ENCODE results near the gene TAS1R3. TPM values are rescaled to one million over a fixed set of nuclear protein-coding genes. Genes with fewer than 3 reads are reported as not detected.

Gene TAS1R3
- total and polyA plus RNA-seq, 7 experiments from 2014 or later = 0.32 to 2.6 (median 1.5) TPM; not detected in 1

- Histone ChIP-seq H3K4me1 (ENCODE audit: control insufficient read depth in 2 of 2, insufficient read depth in 2 of 2, low read length in 2 of 2) (no peaks in the 10 kb centered on the region), H3K27me3 (ENCODE audit: control insufficient read depth in 2 of 2, insufficient read depth in 2 of 2, low read length in 2 of 2) (no peaks in the 10 kb centered on the region), H3K4me3 (ENCODE audit: low read length) (no peak overlapping the region), H3K27ac (ENCODE audit: low read depth, low read length) (no peak overlapping the region), H3K36me3 (ENCODE audit: control insufficient read depth in 2 of 3, insufficient read depth in 3 of 3, low read length in 3 of 3) (peaks cover 0 to 29% (median 0%) of the 10 kb centered on the region in 3 experiments), H3K9me3 (ENCODE audit: control insufficient read depth in 2 of 3, low read length in 3 of 3) (no peaks in the 10 kb centered on the region)
- Mint-ChIP-seq H3K27me3 (no peaks in the 10 kb centered on the region), H3K27ac (no peak overlapping the region), H3K4me1 (no peaks in the 10 kb centered on the region), H3K36me3 (peaks cover 0 to 11% (median 4%) of the 10 kb centered on the region in 5 donors), H3K4me3 (no peak overlapping the region), H3K9me3 (peaks cover 0 to 4% (median 0%) of the 10 kb centered on the region in 11 donors)
- CTCF ChIA-PET = no interaction called here
- ATAC-seq = no peak
- intact Hi-C loops (cut with micrococcal nuclease) = no loop called here
- POLR2A ChIA-PET = interaction anchor here (1.3 kb wide), 1 partner anchor 12 kb away, joined by 3 read pairs; no protein-coding TSS in a partner anchor
- no peak for DNase-seq
Measured at GRCh38 chr1:1336931-1337792, 6.1 kb downstream of the TAS1R3 start.

- H3K9me3 ChIP-seq (ENCODE audit: control insufficient read depth in 2 of 3, low read length in 3 of 3) = no peaks in the 10 kb centered on the region
- DNase-seq (peak in 2 of 9 donors; percentile 31 to 62), ATAC-seq (peak; percentile 60)
- H3K4me1 ChIP-seq (ENCODE audit: control insufficient read depth in 2 of 2, insufficient read depth in 2 of 2, low read length in 2 of 2) = no peaks in the 10 kb centered on the region
- intact Hi-C loops (cut with micrococcal nuclease) = no loop called here
- ChIA-PET CTCF (no interaction called here), POLR2A (no interaction called here)
- no peak overlapping the region for H3K4me3 ChIP-seq (ENCODE audit: low read length)
- no peaks in the 10 kb centered on the region for H3K27me3 Mint-ChIP-seq
- peaks cover 0 to 2% (median 0%) of the 10 kb centered on the region in 7 donors for H3K4me1 Mint-ChIP-seq
- H3K36me3 Mint-ChIP-seq = peaks cover 0 to 11% (median 4%) of the 10 kb centered on the region in 5 donors
- H3K36me3 ChIP-seq (ENCODE audit: control insufficient read depth in 2 of 3, insufficient read depth in 3 of 3, low read length in 3 of 3) = peaks cover 0 to 29% (median 0%) of the 10 kb centered on the region in 3 experiments
- H3K4me3 Mint-ChIP-seq = no peak overlapping the region
- H3K27ac ChIP-seq (ENCODE audit: low read depth, low read length) = no peak overlapping the region
- peaks cover 0 to 4% (median 0%) of the 10 kb centered on the region in 11 donors for H3K9me3 Mint-ChIP-seq
- H3K27ac Mint-ChIP-seq = no peak overlapping the region
- H3K27me3 ChIP-seq (ENCODE audit: control insufficient read depth in 2 of 2, insufficient read depth in 2 of 2, low read length in 2 of 2) = no peaks in the 10 kb centered on the region
Measured at GRCh38 chr1:1337793-1338147, 6.7 kb downstream of the TAS1R3 start.

- Histone ChIP-seq H3K27me3 (ENCODE audit: control insufficient read depth in 2 of 2, insufficient read depth in 2 of 2, low read length in 2 of 2) (no peaks in the 10 kb centered on the region), H3K4me3 (ENCODE audit: low read length) (no peak overlapping the region), H3K27ac (ENCODE audit: low read depth, low read length) (no peak overlapping the region), H3K4me1 (ENCODE audit: control insufficient read depth in 2 of 2, insufficient read depth in 2 of 2, low read length in 2 of 2) (no peaks in the 10 kb centered on the region), H3K9me3 (ENCODE audit: control insufficient read depth in 2 of 3, low read length in 3 of 3) (no peaks in the 10 kb centered on the region), H3K36me3 (ENCODE audit: control insufficient read depth in 2 of 3, insufficient read depth in 3 of 3, low read length in 3 of 3) (peaks cover 0 to 29% (median 0%) of the 10 kb centered on the region in 3 experiments)
- H3K27ac Mint-ChIP-seq = no peak overlapping the region
- CTCF ChIA-PET = no interaction called here
- H3K27me3 Mint-ChIP-seq = no peaks in the 10 kb centered on the region
- POLR2A ChIA-PET = no interaction called here
- ATAC-seq = no peak
- intact Hi-C loops (cut with micrococcal nuclease) = no loop called here
- H3K4me1 Mint-ChIP-seq = peaks cover 0 to 5% (median 0%) of the 10 kb centered on the region in 7 donors
- no peak for DNase-seq
- no peak overlapping the region for H3K4me3 Mint-ChIP-seq
- peaks cover 0 to 4% (median 0%) of the 10 kb centered on the region in 11 donors for H3K9me3 Mint-ChIP-seq
- H3K36me3 Mint-ChIP-seq = peaks cover 0 to 11% (median 4%) of the 10 kb centered on the region in 5 donors
Measured at GRCh38 chr1:1338278-1338677, 7.2 kb downstream of the TAS1R3 start.

GRCh38 chr1:1340185-1340584 is 9.1 kb downstream of the TAS1R3 start:
- POLR2A ChIA-PET = no interaction called here
- H3K27me3 Mint-ChIP-seq = no peaks in the 10 kb centered on the region
- intact Hi-C loops (cut with micrococcal nuclease) = no loop called here

GRCh38 chr1:1340791-1341548 is 9.9 kb downstream of the TAS1R3 start:
- intact Hi-C loops (cut with micrococcal nuclease) = no loop called here
- H3K27ac ChIP-seq (ENCODE audit: low read depth, low read length) = no peak overlapping the region
- ChIA-PET POLR2A (no interaction called here), CTCF (no interaction called here)
- H3K4me3 ChIP-seq (ENCODE audit: low read length) = no peak overlapping the region
- Mint-ChIP-seq H3K4me1 (peaks cover 0 to 7% (median 0%) of the 10 kb centered on the region in 7 donors), H3K27me3 (no peaks in the 10 kb centered on the region), H3K4me3 (no peak overlapping the region), H3K27ac (peak overlapping the region in 2 of 9 donors; percentile 6 to 19), H3K9me3 (peaks cover 0 to 4% (median 0%) of the 10 kb centered on the region in 11 donors), H3K36me3 (peaks cover 0 to 11% (median 4%) of the 10 kb centered on the region in 5 donors)
- no peaks in the 10 kb centered on the region for H3K9me3 ChIP-seq (ENCODE audit: control insufficient read depth in 2 of 3, low read length in 3 of 3)
- peaks cover 0 to 29% (median 0%) of the 10 kb centered on the region in 3 experiments for H3K36me3 ChIP-seq (ENCODE audit: control insufficient read depth in 2 of 3, insufficient read depth in 3 of 3, low read length in 3 of 3)
- no peaks in the 10 kb centered on the region for H3K27me3 ChIP-seq (ENCODE audit: control insufficient read depth in 2 of 2, insufficient read depth in 2 of 2, low read length in 2 of 2)
- ATAC-seq = no peak
- no peak for DNase-seq
- H3K4me1 ChIP-seq (ENCODE audit: control insufficient read depth in 2 of 2, insufficient read depth in 2 of 2, low read length in 2 of 2) = no peaks in the 10 kb centered on the region

More at GRCh38 chr1:1340185-1340584, 9.1 kb downstream of the TAS1R3 start:
- no peaks in the 10 kb centered on the region for H3K4me1 ChIP-seq (ENCODE audit: control insufficient read depth in 2 of 2, insufficient read depth in 2 of 2, low read length in 2 of 2)
- CTCF ChIA-PET = no interaction called here
- H3K27me3 ChIP-seq (ENCODE audit: control insufficient read depth in 2 of 2, insufficient read depth in 2 of 2, low read length in 2 of 2) = no peaks in the 10 kb centered on the region
- peaks cover 0 to 29% (median 0%) of the 10 kb centered on the region in 3 experiments for H3K36me3 ChIP-seq (ENCODE audit: control insufficient read depth in 2 of 3, insufficient read depth in 3 of 3, low read length in 3 of 3)
- H3K9me3 ChIP-seq (ENCODE audit: control insufficient read depth in 2 of 3, low read length in 3 of 3) = no peaks in the 10 kb centered on the region
- H3K27ac ChIP-seq (ENCODE audit: low read depth, low read length) = no peak overlapping the region
- Mint-ChIP-seq H3K27ac (no peak overlapping the region), H3K36me3 (peaks cover 0 to 11% (median 4%) of the 10 kb centered on the region in 5 donors), H3K4me3 (no peak overlapping the region), H3K9me3 (peaks cover 0 to 4% (median 0%) of the 10 kb centered on the region in 11 donors), H3K4me1 (peaks cover 0 to 7% (median 0%) of the 10 kb centered on the region in 7 donors)
- ATAC-seq (no peak), DNase-seq (no peak)
- no peak overlapping the region for H3K4me3 ChIP-seq (ENCODE audit: low read length)

- H3K4me1 Mint-ChIP-seq = peaks cover 0 to 9% (median 1%) of the 10 kb centered on the region in 7 donors
- ChIA-PET CTCF (no interaction called here), POLR2A (no interaction called here)
- H3K27me3 Mint-ChIP-seq = no peaks in the 10 kb centered on the region
- Histone ChIP-seq H3K9me3 (ENCODE audit: control insufficient read depth in 2 of 3, low read length in 3 of 3) (no peaks in the 10 kb centered on the region), H3K27ac (ENCODE audit: low read depth, low read length) (no peak overlapping the region), H3K4me3 (ENCODE audit: low read length) (no peak overlapping the region), H3K36me3 (ENCODE audit: control insufficient read depth in 2 of 3, insufficient read depth in 3 of 3, low read length in 3 of 3) (peaks cover 0 to 29% (median 0%) of the 10 kb centered on the region in 3 experiments), H3K27me3 (ENCODE audit: control insufficient read depth in 2 of 2, insufficient read depth in 2 of 2, low read length in 2 of 2) (no peaks in the 10 kb centered on the region), H3K4me1 (ENCODE audit: control insufficient read depth in 2 of 2, insufficient read depth in 2 of 2, low read length in 2 of 2) (no peaks in the 10 kb centered on the region)
- peaks cover 0 to 11% (median 4%) of the 10 kb centered on the region in 5 donors for H3K36me3 Mint-ChIP-seq
- intact Hi-C loops (cut with micrococcal nuclease) = no loop called here
- peaks cover 0 to 4% (median 0%) of the 10 kb centered on the region in 11 donors for H3K9me3 Mint-ChIP-seq
- ATAC-seq (no peak), DNase-seq (no peak)
- no peak overlapping the region for H3K27ac Mint-ChIP-seq
- H3K4me3 Mint-ChIP-seq = no peak overlapping the region
Measured at GRCh38 chr1:1341549-1342021, 10.5 kb downstream of the TAS1R3 start.

Data from naive thymus-derived CD4-positive, alpha-beta T cell (primary cell).